Panc1 (cell line): ENCODE data around the gene WASL. TPM values are rescaled to one million over a fixed set of nuclear protein-coding genes. Genes with fewer than 3 reads are reported as not detected.

Experiments used
- ATAC-seq: fragments of 200-7000 bp; cut with Tn5 transposase; 2 replicates; pipeline ENCODE4 v1.9.1; 2020; ENCODE audit warnings: mild to moderate bottlenecking, moderate library complexity
- BruUV-seq: library from RNA; stranded (reverse); fragments of 400-500 nt; replicated peaks from 2 replicates; lab custom pipeline; 2021; lab: Mats Ljungman, UMichigan
- CTCF ChIA-PET: fragments of 300-600 bp; sonication (Branson Sonifier 250); formaldehyde crosslinking; loops from one replicate; lab custom pipeline; 2022; ENCODE audit warnings: antibody characterized with exemption; lab: Charles Lee
- POLR2A ChIA-PET: fragments of 300-600 bp; sonication (Branson Sonifier 250); formaldehyde crosslinking; loops from one replicate; lab custom pipeline; 2022; ENCODE audit warnings: antibody characterized with exemption; lab: Charles Lee
- DNase-seq: peaks from one replicate; pipeline ENCODE4 v3.0.0-alpha.2; 2010; ENCODE audit warnings: low read depth, low spot score
- H3K27ac ChIP-seq: 2 replicates; pipeline ENCODE4 v1.5.1; 2011; ENCODE audit warnings: mild to moderate bottlenecking, low read length, inconsistent platforms
- H3K27me3 ChIP-seq: fragments of 200-500 bp; sonication (Bioruptor generic); 2 replicates; pipeline ENCODE4 v1.6.0; 2014; ENCODE audit warnings: low read length, inconsistent platforms; ENCODE audit not compliant: control insufficient read depth, insufficient read depth
- H3K36me3 ChIP-seq: fragments of 200-500 bp; sonication (Bioruptor generic); 2 replicates; pipeline ENCODE4 v1.5.1; 2014; ENCODE audit warnings: inconsistent platforms, mild to moderate bottlenecking, low read length, moderate library complexity; ENCODE audit not compliant: control insufficient read depth, insufficient read depth
- H3K4me1 ChIP-seq: 2 replicates; pipeline ENCODE4 v1.5.1; 2011; ENCODE audit warnings: inconsistent platforms, mild to moderate bottlenecking, low read length, moderate library complexity; ENCODE audit not compliant: control insufficient read depth, insufficient read depth
- H3K4me3 ChIP-seq, 2 experiments: 2 replicates each; pipeline ENCODE4 v1.5.1; 2011 to 2012; ENCODE audit warnings: low read depth in 2 of 2, low read length in 2 of 2, mild to moderate bottlenecking in 2 of 2, inconsistent platforms in 1 of 2, moderate library complexity in 1 of 2
- H3K9me3 ChIP-seq: fragments of 200-500 bp; sonication (Bioruptor generic); 2 replicates; pipeline ENCODE4 v1.5.1; 2014; ENCODE audit warnings: low read depth, mild to moderate bottlenecking, inconsistent platforms, low read length, moderate library complexity; ENCODE audit not compliant: control insufficient read depth, insufficient read depth
- POLR2AphosphoS5 ChIP-seq: IDR thresholded peaks from 2 replicates; pipeline ENCODE4 v1.6.1; 2012; ENCODE audit warnings: mild to moderate bottlenecking, low read depth, low read length, moderate library complexity
- REST ChIP-seq, 2 experiments: IDR thresholded peaks; 2 replicates each; pipeline ENCODE4 v1.6.1; 2011 to 2012; ENCODE audit warnings: low read depth in 2 of 2, control low read depth in 1 of 2, low read length in 1 of 2, mild to moderate bottlenecking in 1 of 2, moderate library complexity in 1 of 2; ENCODE audit not compliant: insufficient read depth in 1 of 2
- SIN3A ChIP-seq: IDR thresholded peaks from 2 replicates; pipeline ENCODE4 v1.6.1; 2012; ENCODE audit warnings: low read depth, mild to moderate bottlenecking, low read length, moderate library complexity, borderline replicate concordance; ENCODE audit not compliant: insufficient read depth
- TCF7L2 ChIP-seq: IDR thresholded peaks from 2 replicates; pipeline ENCODE4 v1.6.1; 2011; ENCODE audit warnings: mild to moderate bottlenecking, low read depth, low read length, inconsistent platforms
- in situ Hi-C: cut with HindIII; loops from 2 replicates; pipeline ENCODE4 v1.10.0; 2016; ENCODE audit warnings: low sequenced_read_pairs, low pct_unique_long_range_greater_than_20kb
- intact Hi-C: fragments of 100-400 bp; cut with micrococcal nuclease; formaldehyde crosslinking; loops from one replicate; pipeline ENCODE4 v1.10.0; 2022; ENCODE audit not compliant: unreplicated experiment
- total RNA-seq: library from RNA; stranded (reverse); gene quantifications from one replicate; pipeline ENCODE4 v1.2.1, GENCODE V29; 2021; ENCODE audit not compliant: unreplicated experiment
- TF ChIP-seq, protein P1 (sequence below): fragments of 450-650 bp; IDR thresholded peaks from 2 replicates; pipeline ENCODE4 v1.5.1; 2017; ENCODE audit warnings: mild to moderate bottlenecking

The WASL gene
- total RNA-seq, 1 experiment from 2014 or later, result 29.6 TPM

- intact Hi-C loops (no loop called here), in situ Hi-C loops (no loop called here)
- ATAC-seq (no peak), DNase-seq (no peak)
- no peak overlapping the region for H3K27ac ChIP-seq
- TF ChIP-seq REST (IDR thresholded peaks at IDR 0.05; ENCODE audit: insufficient read depth in 1 of 2, low read depth in 2 of 2, low read length in 1 of 2) (no peak), SIN3A (no peak), POLR2AphosphoS5 (no peak), TCF7L2 (no peak)
- TF ChIP-seq, protein P1, sequence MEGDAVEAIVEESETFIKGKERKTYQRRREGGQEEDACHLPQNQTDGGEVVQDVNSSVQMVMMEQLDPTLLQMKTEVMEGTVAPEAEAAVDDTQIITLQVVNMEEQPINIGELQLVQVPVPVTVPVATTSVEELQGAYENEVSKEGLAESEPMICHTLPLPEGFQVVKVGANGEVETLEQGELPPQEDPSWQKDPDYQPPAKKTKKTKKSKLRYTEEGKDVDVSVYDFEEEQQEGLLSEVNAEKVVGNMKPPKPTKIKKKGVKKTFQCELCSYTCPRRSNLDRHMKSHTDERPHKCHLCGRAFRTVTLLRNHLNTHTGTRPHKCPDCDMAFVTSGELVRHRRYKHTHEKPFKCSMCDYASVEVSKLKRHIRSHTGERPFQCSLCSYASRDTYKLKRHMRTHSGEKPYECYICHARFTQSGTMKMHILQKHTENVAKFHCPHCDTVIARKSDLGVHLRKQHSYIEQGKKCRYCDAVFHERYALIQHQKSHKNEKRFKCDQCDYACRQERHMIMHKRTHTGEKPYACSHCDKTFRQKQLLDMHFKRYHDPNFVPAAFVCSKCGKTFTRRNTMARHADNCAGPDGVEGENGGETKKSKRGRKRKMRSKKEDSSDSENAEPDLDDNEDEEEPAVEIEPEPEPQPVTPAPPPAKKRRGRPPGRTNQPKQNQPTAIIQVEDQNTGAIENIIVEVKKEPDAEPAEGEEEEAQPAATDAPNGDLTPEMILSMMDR, result no peak
- POLR2A ChIA-PET, result no interaction called here
- no peaks in the 10 kb centered on the region for H3K4me1 ChIP-seq
- CTCF ChIA-PET, result no interaction called here
- H3K36me3 ChIP-seq, result peaks cover 38% of the 10 kb centered on the region
- H3K4me3 ChIP-seq, result no peak overlapping the region
- H3K27me3 ChIP-seq, result no peaks in the 10 kb centered on the region
- no peaks in the 10 kb centered on the region for H3K9me3 ChIP-seq
- BruUV-seq, result no TSS peak
Measured at GRCh38 chr7:123690550-123690949, 58.3 kb downstream of the WASL start.

- Histone ChIP-seq H3K27ac (no peak overlapping the region), H3K36me3 (peaks cover 27% of the 10 kb centered on the region), H3K27me3 (no peaks in the 10 kb centered on the region), H3K4me3 (no peak overlapping the region), H3K9me3 (no peaks in the 10 kb centered on the region), H3K4me1 (no peaks in the 10 kb centered on the region)
- in situ Hi-C loops (no loop called here), intact Hi-C loops (no loop called here)
- ChIA-PET CTCF (no interaction called here), POLR2A (no interaction called here)
- DNase-seq, result no peak
- TF ChIP-seq TCF7L2, result no peak
- no peak for TF ChIP-seq REST (IDR thresholded peaks at IDR 0.05; ENCODE audit: insufficient read depth in 1 of 2, low read depth in 2 of 2, low read length in 1 of 2)
- TF ChIP-seq SIN3A, result no peak
- no peak for TF ChIP-seq POLR2AphosphoS5
- TF ChIP-seq, protein P1, result no peak
- ATAC-seq, result no peak
- BruUV-seq, result no TSS peak
Measured at GRCh38 chr7:123689250-123689649, 59.6 kb downstream of the WASL start.
